GM21381 (cell line): ENCODE measurements around the gene MAP3K10.

ENCODE experiments used
- ATAC-seq: cut with Tn5 transposase; IDR thresholded peaks from one replicate; pipeline ENCODE4 v1.9.1; 2021; ENCODE audit warnings: mild to moderate bottlenecking, moderate library complexity; ENCODE audit not compliant: unreplicated experiment

Gene MAP3K10

DNA sequence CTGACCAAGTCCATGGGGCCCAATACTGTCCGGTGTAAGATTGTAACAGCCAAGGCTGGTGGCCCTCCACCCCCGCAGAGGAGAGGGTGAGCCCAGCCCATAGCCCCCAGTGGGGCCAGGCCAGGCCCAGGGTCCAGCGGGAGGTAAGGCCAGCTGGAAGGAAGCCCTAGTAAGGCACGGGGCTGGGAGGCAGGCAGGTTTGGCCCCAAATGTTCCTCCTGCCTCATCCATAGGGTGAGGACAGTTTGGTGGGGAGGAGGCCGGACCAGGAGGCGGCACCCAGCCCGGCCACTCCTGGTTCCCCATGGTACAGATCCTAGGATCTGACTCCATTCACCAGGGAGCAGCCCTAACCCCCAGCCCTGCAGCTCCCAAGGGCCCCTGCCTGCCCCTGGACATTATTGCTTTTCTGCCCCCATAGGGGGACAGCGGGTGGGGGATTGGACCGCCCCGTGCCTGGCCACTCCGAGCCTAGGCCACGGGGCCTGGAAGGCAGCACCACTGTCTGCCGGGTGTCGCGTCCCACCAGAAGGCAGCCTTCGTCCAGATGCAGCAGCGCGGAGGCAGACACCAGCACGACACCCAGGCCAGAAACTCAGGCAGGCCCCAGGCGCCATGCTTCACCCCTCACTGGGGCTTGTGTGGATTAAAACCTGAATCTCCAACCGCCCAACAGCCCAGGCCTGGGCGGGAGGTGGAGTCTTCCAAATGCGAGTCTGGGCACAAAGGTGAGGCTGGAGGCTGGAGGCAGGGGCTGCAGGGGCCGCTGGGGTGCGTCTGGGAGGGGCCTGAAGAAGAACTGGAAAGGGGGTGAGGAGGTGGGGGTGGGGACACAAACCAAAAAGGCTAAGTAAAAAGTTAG lies 42.0 kb downstream of the MAP3K10 start:
- ATAC-seq = no peak

DNA sequence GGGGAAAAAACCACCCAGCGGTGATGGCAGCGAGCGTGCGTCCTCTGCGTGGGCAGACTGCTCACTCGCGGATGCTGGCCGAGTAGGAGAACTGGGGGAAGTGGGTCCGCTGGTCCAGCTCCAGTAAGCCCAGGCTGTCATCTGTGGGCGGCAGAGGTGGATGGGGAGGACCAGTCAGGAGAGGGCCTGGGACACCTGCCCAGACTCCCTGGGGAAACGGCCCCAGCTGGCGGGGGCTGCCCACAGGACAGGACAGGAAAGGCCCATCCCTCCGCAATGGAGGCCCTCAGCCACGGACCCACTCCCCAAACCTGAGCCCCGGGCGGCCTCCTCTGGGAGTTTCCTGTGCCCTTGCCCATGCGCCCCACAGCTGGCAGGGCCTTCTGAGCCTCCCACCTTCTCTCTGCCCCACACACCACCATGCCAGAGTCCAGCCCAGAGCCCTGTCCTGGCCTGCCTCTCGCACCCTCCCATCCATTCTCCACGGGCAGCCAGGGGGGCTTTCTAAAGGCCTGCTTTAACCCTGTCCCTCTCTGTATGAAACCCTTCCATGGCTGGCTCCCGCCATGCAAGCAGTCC lies 42.7 kb downstream of the MAP3K10 start:
- ATAC-seq = no peak

DNA sequence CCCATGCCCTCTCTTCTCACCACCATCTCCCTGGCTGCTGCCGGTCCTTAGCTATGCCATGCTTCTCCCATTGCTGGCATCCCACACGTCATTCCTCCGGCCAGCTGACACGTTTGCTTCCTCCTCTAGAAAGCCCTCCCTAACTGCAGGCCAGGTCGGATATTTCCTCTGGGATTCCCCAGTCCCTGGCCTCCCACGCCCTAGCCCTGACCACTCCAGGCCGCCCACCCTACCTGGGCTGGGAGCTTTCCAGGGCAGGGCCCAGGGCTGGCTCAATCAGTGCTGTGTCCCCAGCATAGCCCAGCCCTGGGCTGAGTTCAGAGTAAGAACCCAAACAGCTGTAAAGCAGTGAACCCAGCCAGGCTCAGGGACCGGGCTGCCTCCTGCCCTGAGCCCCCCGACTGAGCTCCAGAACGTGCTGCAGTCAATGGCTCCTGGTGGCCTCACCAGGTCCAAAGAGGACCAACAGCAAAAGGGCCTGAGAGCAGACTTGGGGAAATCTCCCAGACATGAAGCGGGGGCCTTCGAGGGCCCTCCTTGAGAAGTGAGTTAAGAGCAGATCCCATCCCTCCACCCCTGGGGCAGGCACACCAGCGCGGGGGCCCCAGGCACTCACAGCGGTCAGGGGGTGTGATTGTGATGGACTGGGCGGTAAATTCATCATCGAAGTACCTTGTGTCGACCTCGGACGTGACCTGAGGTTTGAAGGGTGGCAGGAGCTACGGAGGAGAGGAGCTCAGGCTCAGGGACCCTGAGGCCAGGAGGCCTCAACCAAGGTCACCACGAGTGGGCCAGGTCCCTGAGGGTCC lies 43.4 kb downstream of the MAP3K10 start:
- no peak for ATAC-seq

DNA sequence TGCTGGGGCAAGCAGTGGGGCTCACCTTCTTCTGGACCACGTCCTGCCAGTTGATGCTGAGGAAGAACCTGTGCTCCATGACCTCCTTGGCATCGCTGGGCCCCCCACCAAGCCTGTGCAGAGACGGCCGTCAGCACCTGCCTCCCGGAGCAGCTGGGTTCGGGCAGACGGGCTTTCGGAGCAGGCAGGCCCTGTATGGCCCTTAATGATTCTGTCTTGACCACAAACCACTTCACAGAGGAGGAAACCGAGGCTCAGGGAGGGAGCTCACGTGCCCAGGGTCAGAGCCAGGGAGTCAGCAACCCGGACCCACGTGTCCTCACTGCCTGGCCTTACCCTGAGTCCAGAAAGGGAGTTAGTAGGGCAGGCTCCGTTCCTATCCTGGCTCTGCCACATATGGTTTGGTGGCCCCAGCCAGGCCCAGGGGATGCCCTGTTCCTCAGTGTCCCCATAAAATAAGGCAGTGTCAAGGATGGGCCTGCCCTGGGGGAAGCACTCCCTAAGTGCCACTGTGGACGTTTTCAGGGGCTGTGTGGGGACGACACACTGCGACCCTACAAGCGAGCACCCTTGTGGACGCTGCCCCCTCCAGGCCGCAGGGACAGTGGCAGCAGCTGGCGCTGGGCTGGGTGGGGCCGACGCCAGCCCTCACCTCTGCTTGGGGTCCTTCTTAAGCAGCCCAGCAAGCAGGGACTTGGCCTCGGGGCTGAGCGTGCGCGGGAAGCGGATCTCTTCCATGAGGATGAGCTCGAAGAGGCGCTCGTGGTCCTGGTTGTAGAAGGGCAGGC lies 44.2 kb downstream of the MAP3K10 start:
- no peak for ATAC-seq

DNA sequence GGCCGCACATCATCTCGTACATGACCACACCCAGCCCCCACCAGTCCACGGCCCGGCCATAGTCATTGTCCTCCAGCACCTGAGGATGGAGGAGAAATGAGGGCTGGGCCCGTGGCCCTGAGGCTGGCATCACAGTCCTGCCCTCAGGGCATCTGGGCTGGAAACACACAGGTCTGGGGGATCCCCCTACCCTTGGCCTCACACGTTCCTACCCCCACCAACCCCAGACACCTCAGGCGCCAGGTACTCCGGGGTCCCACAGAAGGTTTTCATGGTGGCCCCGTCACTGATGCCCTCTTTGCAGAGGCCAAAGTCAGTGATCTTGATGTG lies 44.8 kb downstream of the MAP3K10 start:
- no peak for ATAC-seq

DNA sequence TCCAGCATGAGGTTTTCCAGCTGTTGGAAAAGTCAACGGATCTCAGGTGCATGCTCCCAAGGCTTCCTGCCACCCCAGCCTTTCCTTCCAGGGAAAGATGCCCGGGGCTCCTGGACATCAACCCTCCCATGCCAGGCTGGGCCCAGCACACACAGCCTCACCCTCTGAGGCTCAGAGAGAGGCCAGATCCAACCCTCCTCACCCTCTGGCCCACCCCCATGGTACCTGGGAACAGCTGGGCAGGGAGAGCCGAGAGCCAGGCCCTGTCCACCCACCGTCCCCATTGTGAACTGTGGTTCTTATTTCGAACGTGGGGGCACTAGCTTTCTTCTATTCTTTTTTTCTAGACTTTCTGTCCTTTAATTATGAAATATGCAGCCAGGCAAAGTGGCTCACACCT lies 45.1 kb downstream of the MAP3K10 start:
- no peak for ATAC-seq

DNA sequence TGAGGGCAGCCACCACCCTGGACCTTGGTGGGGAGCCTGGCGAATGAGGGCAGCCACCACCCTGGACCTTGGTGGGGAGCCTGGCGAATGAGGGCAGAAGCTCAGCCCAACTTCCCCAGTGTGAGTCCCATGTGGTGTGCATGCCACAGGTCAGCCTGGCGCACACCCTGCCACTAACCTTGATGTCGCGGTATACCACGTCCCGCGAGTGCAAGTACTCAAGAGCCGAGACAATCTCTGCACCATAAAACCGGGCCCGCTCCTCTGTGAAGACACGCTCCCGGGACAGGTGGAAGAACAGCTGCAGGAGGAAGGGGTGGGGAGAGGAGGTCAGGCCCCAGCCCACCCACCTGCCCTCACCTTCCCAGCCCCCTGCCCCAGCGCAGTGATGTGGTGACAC lies 46.6 kb downstream of the MAP3K10 start:
- ATAC-seq = no peak

DNA sequence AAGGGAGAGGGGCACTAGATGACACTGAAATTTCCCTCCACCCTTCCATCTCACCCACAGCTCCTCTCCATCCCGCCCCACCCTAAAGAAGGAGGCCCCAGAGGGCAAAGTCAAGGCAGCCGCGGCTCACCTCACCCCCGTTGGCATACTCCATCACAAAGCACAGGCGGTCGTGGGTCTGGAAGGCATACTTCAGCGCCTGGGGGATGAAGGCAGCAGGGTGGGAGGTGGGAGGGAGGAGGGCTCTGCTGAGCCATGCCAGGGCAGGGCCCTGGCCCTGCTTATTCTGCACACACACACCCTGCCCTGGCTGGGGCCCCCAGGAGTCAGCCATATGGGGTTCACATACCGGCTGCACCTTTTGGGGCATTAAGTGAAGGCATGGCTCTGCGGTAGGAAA lies 47.5 kb downstream of the MAP3K10 start:
- no peak for ATAC-seq

DNA sequence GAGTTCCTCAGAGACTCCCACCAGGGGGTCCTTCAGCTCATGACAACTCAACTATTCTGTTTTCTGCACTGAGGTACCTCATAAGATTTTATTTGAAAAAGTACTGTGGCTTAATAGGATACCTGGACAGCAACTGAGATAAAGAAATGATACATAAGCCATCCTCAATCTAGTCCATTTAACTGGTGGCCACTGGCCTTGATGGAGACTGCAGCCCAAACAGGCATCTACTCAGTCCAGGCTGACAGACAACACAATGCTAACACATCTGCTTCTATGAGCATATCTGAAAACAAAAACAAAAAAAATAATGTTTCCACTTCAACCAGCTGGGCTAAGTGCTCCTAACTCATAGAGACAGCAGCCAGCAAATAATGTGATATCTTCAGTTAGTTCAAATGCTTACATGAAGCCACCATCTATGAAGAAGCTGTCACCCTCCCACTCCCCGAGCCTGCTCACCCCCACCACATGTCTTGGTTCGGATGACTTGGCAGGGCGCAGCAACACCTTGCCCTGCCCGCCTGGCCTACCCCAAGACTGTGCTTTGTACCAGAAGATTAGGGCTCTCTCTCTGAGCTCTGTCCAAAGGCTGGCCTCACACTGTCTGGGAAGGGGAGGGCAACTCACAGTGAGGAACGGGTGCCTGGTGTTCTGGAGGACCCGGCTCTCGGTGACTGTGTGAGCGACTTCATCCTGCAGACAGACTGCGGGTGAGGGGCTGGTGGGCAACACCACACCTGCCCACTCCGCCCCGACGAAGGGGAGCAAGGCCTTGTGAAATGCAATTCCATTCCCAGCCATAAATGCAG lies 48.4 kb downstream of the MAP3K10 start:
- ATAC-seq = no peak

DNA sequence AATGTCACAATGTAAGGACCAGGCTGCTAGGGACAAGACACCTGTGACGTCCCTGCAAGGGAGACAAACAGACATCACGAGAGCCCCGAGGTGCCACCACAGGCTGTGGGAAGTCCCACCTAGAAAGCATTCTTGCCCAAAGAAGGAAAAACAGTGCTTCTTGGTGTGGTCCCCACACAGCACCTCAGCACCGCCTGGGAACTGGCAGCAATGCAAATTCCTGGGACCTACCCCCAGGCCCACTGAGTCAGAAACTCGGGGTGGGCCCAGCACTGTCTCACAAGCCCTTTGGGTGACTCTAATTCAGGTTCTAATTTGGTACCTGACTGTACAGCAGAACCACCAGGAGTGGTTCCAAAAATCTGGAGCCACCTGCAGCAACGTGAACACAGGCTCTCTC lies 49.1 kb downstream of the MAP3K10 start:
- no peak for ATAC-seq

DNA sequence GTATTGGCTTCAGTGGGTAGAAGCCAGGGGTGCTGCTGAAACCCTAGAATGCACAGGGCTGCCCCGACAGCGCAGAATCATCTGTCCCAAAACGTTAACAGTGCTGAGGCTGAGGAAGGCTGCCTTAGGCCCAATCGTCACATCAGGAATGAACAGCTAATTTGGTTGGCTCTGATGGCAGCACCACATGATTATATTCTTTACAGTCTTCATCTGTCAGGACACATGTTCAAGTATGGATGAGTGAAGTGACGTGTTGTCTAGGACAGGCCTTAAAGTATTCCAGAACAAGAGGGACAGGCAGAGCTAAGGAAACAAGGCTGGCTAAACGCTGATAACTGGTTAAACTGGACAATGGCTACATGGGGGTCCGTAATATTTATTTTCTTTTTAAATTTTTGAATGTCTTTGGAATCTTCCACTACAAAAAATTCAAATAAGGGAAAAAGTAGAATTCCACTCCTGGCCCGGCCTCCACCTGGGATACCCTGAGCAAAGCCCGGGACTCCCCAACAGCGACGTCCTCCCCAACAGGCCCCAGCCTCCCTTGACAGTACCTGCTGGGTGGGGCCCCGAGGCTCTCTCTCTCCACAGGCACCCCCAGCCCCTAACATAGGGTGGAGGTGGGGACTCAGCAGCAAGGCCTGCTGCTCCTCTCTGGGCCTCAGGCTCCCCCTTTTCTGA lies 50.0 kb downstream of the MAP3K10 start:
- no peak for ATAC-seq

DNA sequence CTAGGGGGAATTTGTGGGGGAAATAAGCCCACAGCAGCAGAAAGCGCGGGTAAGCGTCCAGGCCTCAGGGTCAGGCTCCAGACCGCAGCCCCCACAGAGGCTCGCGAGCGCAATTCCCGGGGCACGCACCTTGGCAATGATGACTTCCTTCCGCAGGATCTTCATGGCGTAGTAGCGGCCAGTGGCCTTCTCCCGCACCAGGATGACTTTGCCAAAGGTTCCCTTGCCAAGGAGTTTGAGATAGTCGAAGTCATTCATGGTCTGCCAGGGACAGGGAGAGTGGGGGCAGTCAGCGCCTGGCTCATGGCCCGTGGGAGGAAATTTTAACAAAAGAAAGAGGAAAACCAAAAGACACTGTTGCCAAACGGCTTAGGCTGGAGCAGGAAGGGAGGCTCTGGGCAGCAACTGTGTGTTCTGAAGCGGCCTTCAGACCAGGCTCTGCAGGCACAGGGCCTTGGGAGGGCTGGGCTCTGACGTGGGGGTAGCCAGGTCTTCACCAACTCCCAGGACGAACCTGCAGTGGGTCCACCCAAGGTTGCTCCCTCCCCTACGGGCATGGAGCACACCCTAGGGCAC lies 50.7 kb downstream of the MAP3K10 start:
- no peak for ATAC-seq

DNA sequence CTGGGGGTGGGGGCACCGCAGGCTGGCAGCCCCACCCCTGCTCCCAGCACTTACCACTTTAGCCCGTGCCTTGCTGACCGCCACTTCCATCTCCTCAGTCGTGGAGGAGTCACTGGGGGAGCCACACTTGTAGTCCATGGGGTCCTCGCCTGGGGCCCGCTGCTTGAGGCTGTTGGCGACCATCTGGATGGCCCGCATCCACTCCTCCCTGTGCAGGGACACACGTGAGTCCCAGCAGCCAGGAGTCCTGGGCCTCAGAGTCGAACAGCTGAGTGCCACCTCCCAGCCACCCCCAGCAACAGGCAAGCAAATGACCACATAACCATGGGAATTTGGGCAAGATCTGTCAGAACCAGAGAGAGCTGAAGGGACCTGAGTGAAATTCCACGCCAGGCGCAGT lies 51.3 kb downstream of the MAP3K10 start:
- no peak for ATAC-seq

DNA sequence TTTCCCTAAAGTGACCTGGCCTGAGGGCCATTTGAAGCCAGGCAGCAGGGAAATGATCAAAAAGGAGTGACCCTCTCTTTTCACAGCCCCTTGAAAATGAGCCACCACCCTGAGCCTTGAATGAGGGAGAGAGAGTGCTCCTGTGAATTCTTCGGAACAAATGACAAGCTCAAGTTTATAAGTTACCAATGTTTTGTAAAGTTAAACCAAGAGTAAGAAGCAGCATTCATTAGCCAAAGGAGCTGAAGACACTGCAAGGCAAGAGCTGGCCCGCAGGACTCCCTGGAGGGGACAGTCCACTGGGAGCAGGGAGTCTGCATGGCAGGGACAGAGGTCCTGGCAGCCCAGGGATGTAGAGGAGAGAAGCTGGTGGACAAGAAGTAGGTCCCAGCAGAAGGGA lies 52.0 kb downstream of the MAP3K10 start:
- no peak for ATAC-seq

DNA sequence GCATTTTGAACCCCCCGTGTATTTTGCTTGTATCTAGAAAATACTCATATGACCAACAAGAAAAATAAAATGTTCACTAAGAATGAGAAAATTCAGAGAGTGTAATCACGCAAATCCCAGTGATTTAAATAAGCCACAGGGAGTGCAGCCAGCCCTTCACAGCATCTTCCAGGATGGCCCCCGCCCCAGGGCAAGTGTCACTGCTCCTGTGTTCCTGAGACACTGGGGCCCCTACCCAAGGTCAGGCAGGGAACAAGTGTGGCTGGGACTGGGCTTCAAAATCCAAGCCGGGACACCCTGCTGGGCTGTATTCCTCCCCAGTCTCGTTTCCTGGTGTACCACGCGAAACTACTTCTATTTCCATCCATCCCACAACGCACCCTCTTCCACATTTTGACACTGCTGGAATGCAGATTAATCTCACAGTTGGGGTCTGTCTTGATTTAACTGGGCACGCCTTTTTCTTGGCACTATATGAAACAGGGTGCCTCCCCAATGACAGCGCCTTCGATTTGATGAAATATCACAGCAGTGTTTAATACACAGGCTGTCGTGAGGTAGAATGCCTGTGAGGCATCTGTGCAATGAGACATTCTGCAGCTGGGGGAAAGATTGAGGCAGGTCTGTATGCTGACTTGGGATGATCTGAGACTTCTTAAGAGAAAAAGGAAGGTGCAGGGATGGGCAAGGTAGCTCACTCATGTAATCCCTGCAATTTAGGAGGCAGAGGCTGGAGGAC lies 53.5 kb downstream of the MAP3K10 start:
- no peak for ATAC-seq

DNA sequence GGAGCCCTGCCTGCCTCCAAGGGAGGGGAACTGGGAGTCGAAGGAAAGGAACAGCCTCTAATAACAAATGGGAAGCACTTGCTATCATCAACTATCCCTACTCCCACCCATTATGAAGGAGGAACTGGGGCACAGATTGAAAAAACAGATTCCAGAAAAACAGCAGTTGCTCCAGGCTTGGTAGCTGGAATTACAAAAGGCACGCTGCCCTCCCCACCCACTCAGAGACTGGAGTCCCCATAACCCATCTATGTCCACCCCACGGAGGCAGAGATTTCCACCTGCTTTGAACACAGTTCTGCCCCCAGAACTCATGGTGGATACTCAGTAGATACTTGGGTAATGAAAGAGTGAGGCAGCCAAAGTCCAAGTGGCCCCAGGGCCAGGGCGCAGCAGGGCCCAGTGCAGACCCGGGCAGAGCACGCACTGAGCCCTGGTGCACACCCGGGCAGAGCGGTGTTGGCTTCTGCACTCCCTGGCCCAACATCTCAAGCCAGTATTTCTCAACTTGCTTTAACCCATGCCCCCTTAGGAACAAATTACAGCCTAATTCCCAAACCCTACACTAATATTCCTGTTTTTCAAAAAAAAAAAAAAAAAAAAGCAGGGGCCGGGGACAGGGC lies 54.4 kb downstream of the MAP3K10 start:
- no peak for ATAC-seq

DNA sequence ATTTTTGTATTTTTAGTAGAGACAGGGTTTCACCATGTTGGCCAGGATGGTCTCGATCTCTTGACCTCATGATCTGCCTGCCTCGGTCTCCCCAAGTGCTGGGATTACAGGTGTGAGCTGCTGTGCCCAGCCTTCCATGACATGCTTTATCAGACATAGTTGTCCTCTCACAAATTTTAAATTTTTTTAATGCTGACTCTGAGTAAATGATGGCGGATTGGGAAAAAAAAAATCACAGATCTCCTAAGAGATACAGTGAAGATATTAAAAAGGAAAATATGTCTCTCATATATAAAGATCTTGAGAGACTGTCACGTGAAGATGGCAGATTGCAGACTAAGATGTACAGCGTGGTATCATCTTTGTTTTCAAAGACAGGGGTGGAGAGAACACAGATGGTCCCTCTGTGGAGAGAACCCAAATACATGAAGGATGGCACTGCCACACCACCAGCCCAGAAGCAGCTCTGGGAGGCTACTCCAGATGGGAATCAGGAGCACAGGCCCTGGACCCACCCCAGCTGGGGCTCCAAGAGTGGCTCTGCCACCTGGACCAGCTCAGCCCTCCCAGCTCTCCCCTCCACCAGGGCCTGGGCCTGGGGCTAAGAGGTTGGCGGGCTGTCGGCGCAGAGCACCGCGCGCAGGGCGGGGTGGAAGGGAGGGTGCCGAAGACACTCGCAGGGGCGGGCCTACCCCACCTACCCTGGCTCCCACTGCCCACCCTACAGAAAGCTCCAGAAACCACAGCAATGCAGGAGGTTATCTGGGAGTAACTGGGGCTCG lies 55.3 kb downstream of the MAP3K10 start:
- ATAC-seq = no peak

DNA sequence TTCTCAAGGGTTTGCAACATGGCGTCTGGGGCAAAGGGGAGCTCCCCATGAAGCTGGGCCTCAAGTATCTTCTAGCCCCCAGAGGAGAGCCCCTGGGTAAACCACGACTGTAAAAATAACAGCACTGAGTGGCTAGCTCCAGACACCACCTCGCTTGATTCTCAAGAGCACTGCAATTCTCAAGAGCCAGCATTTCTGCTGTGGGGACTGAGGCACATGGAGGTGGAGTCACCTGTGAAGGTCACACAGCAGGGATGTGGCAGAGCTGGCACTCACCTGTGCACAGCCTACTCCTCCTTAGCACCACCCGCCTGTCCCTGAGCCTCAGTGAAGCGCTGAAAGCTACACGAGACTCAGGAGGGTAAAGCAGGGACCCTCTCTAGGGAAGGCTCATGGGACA lies 56.0 kb downstream of the MAP3K10 start:
- ATAC-seq = no peak
